Neural cell (in vitro differentiated cells): Measurements from ENCODE around the gene MYOF.

ENCODE experiments used
- CTCF ChIP-seq: fragments of 450-650 bp; IDR thresholded peaks from 2 replicates; pipeline ENCODE4 v1.5.1; 2014; ENCODE audit warnings: antibody characterized with exemption, mild to moderate bottlenecking, moderate library complexity; ENCODE audit not compliant: poor library complexity, severe bottlenecking
- EP300 ChIP-seq: fragments of 450-650 bp; conservative IDR thresholded peaks from 2 replicates; pipeline ENCODE4 v1.6.1; 2014; ENCODE audit warnings: antibody characterized with exemption, mild to moderate bottlenecking, moderate library complexity; ENCODE audit not compliant: poor library complexity, severe bottlenecking

- TF ChIP-seq CTCF = no peak
- no peak for TF ChIP-seq EP300
Observed at GRCh38 chr10:93475871-93476270, 6.3 kb downstream of the MYOF start.
